8988T (cell line): Measurements from ENCODE around the gene PCNT.

Experiments used
- DNase-seq: peaks from one replicate; pipeline ENCODE4 v3.0.0; 2011

PCNT gene

GRCh38 chr21:46344219-46344915, 20.4 kb downstream of the PCNT start:
- no peak for DNase-seq

- no peak for DNase-seq
These were observed 21.9 kb downstream of the PCNT start for GRCh38 chr21:46345861-46346260.

- DNase-seq = no peak
These were observed 22.6 kb downstream of the PCNT start for GRCh38 chr21:46346296-46347202.

- DNase-seq = no peak
These were observed 23.2 kb downstream of the PCNT start for GRCh38 chr21:46347203-46347550.

- DNase-seq = no peak
These were observed 23.9 kb downstream of the PCNT start for GRCh38 chr21:46347791-46348381.

- DNase-seq = no peak
These were observed 25.3 kb downstream of the PCNT start for GRCh38 chr21:46349134-46349760.

- no peak for DNase-seq
These were observed 26.6 kb downstream of the PCNT start for GRCh38 chr21:46350571-46350970.

- no peak for DNase-seq
These were observed 27.0 kb downstream of the PCNT start for GRCh38 chr21:46350981-46351380.

GRCh38 chr21:46351476-46352163, 27.7 kb downstream of the PCNT start:
- DNase-seq = no peak

- DNase-seq = no peak
These were observed 28.2 kb downstream of the PCNT start for GRCh38 chr21:46352164-46352515.

GRCh38 chr21:46352913-46353312, 29.0 kb downstream of the PCNT start:
- no peak for DNase-seq

GRCh38 chr21:46354046-46354445, 30.1 kb downstream of the PCNT start:
- no peak for DNase-seq

- DNase-seq = no peak
These were observed 30.6 kb downstream of the PCNT start for GRCh38 chr21:46354518-46354917.

- DNase-seq = no peak
These were observed 31.4 kb downstream of the PCNT start for GRCh38 chr21:46355161-46356004.

- no peak for DNase-seq
These were observed 32.0 kb downstream of the PCNT start for GRCh38 chr21:46356005-46356338.

GRCh38 chr21:46356494-46357334, 32.8 kb downstream of the PCNT start:
- DNase-seq = no peak

GRCh38 chr21:46357335-46357604, 33.3 kb downstream of the PCNT start:
- DNase-seq = no peak

GRCh38 chr21:46357684-46358425, 33.9 kb downstream of the PCNT start:
- DNase-seq = no peak

GRCh38 chr21:46361176-46361575, 37.2 kb downstream of the PCNT start:
- no peak for DNase-seq

GRCh38 chr21:46361935-46362334, 38.0 kb downstream of the PCNT start:
- no peak for DNase-seq

- no peak for DNase-seq
These were observed 39.0 kb downstream of the PCNT start for GRCh38 chr21:46362946-46363345.
